H54 (cell line): ENCODE results near the gene COMMD1.
"Not testable (repeated sequence)": the region's sequence is repeated elsewhere in the genome, so short reads cannot be mapped to it uniquely, and the experiment has no call there.

ENCODE experiments used
- DNase-seq: peaks from one replicate; pipeline ENCODE4 v3.0.0; 2011; ENCODE audit warnings: low spot score, mixed read lengths; ENCODE audit not compliant: insufficient read length
- FAIRE-seq: peaks from 3 replicates; lab custom pipeline; 2011; peaks lifted over from hg19 to GRCh38; lab: Jason Lieb, UNC
- POLR2A ChIP-seq: IDR thresholded peaks from 2 replicates; pipeline ENCODE4 v1.6.1; 2011; ENCODE audit warnings: low read depth, mild to moderate bottlenecking, low read length

The COMMD1 gene

GRCh38 chr2:62001431-62001830, 96.0 kb downstream of the COMMD1 start:
- no peak for FAIRE-seq
- DNase-seq: no peak
- TF ChIP-seq POLR2A: no peak

DNA sequence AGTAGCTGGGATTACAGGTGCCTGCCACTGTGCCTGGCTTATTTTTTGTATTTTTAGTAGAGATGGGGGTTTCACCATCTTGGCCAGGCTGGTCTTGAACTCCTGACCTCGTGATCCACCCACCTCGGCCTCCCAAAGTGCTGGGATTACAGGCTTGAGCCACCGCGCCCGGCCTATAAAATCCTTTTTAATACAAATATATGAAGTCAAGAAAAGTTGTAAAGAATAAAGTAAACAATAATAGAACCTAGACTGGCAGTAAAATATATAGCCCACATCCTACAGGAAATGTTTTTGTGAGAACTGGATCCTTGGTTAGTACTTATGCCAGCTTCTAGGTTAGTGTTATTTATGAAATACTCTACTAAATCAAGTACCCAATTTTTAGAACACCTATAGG, 99.0 kb downstream of the COMMD1 start:
- not testable (repeated sequence) for FAIRE-seq, DNase-seq

GRCh38 chr2:62007555-62007954, 102.1 kb downstream of the COMMD1 start:
- FAIRE-seq: no peak
- TF ChIP-seq POLR2A: no peak

DNA sequence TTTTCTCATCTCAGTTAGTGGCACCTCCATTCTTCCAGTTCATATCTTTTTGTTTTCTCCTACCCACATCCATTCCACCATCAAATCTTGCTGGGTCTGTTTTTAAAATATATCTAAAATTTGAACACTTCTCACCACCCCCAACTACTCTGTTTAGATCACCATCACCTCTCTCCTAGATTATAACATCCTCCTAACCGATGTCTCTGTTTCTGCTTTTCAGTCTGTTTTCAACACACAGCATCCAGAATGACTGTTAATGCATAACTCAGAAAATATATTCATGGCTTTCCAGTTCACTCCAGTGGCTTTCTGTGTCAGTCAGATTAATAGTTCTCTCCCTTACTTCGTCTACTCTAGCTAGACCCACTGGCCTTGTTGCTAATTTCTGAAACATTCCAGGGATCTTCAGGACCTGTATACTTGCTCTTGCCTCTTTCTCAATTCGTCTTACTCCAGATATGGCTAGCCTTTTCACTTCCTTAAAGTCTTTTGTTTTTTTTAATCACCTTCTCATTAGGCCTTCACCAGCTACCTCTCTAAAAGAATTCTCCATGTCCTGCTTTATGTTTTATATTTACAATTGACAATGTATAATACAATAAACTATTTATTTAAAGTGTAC, 105.3 kb downstream of the COMMD1 start:
- no peak for DNase-seq
- no peak for FAIRE-seq
- TF ChIP-seq POLR2A: no peak

More at GRCh38 chr2:62007555-62007954, 102.1 kb downstream of the COMMD1 start:
- DNase-seq: no peak

DNA sequence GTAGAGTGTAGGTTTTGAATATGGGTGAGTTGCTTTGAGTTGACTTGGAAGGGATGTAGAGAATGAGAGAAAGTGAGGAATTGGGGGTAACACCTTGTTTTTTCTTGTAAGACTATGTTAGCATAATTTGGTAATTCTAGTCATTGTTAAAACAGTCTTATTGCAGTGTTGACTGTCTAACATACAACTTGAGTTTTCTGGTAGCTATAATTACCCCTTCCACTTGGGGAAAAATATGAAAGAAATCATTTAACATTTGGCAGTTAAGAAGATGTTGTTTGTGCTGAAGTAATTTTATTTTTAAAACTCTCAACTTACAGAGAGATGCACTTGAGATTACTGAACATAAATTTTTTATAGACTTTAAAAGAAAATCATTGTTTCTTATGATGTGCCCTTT, 108.2 kb downstream of the COMMD1 start:
- TF ChIP-seq POLR2A: no peak
- DNase-seq (no peak), FAIRE-seq (no peak)

GRCh38 chr2:62014102-62014501, 108.6 kb downstream of the COMMD1 start:
- no peak for DNase-seq
- TF ChIP-seq POLR2A: no peak
- FAIRE-seq: no peak

- DNase-seq: no peak
- no peak for TF ChIP-seq POLR2A
- FAIRE-seq: no peak
Observed at GRCh38 chr2:62016957-62017356, 111.5 kb downstream of the COMMD1 start.

GRCh38 chr2:62029910-62030309, 124.4 kb downstream of the COMMD1 start:
- no peak for FAIRE-seq

DNA sequence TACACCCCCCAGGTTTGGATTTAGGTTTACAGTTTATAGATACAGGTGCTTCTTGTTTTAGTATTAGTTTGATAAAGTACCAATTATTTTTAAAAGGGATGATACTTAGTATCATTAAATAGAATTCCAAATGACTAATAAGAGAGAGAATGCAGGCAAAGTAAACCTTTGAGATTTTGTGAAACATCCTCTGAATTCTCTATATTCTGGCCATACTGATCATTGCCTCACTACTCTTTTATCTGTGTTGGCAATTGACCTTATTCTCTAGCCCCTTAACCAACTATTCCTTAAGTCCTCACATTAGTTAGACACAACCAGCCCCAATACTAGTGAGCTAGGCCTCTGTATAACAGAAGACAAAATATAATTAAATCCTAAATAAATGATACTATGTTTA, 125.4 kb downstream of the COMMD1 start:
- FAIRE-seq (no peak), DNase-seq (no peak)
- no peak for TF ChIP-seq POLR2A

More at GRCh38 chr2:62029910-62030309, 124.4 kb downstream of the COMMD1 start:
- no peak for DNase-seq
- no peak for TF ChIP-seq POLR2A

DNA sequence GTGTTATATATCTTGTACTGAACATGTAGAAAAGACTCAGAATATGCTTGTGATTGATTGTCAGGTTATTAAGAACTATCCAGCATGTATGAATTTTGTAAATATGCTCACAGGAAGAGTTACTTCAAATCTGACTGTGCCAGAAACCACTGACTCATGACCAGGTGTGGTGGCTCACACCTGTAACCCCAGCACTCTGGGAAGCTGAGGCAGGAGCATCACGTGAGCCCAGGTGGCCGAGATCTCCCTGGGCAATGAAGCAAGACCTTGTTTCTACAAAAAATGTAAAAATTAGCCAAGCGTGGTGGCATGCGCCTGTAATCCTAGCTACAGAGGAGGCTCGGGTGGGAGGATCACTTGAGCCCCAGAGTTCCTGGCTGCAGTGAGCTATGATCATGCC, 126.6 kb downstream of the COMMD1 start:
- FAIRE-seq: no peak
- no peak for TF ChIP-seq POLR2A
- no peak for DNase-seq

- no peak for TF ChIP-seq POLR2A
- no peak for DNase-seq
- no peak for FAIRE-seq
Observed at GRCh38 chr2:62034715-62035114, 129.2 kb downstream of the COMMD1 start.

- FAIRE-seq (no peak), DNase-seq (no peak)
- TF ChIP-seq POLR2A: no peak
Observed at GRCh38 chr2:62036229-62036628, 130.8 kb downstream of the COMMD1 start.

- no peak for TF ChIP-seq POLR2A
- DNase-seq (no peak), FAIRE-seq (no peak)
Observed at GRCh38 chr2:62036761-62037250, 131.3 kb downstream of the COMMD1 start.

- peak; percentile 50 for FAIRE-seq
- no peak for TF ChIP-seq POLR2A
- no peak for DNase-seq
Observed at GRCh38 chr2:62038975-62039771, 133.7 kb downstream of the COMMD1 start.
